ENCODE data around the gene CCT3.

DNA sequence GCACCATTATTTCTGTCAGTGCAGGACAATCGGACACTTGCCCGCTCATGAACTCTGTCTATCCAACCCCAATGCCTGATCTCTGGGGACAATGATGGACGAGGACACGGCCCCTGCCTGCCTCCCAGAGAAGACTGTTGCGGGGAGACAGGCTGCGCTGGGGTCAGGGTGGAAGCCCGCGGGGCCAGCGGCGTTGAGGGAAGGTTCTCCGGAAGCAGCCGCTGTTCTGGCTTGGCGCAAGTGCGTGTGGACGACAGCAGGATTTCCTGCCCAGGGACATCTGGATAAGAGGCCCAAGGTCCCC, 49.7 kb upstream of the CCT3 start:
- TF ChIP-seq, protein P1, sequence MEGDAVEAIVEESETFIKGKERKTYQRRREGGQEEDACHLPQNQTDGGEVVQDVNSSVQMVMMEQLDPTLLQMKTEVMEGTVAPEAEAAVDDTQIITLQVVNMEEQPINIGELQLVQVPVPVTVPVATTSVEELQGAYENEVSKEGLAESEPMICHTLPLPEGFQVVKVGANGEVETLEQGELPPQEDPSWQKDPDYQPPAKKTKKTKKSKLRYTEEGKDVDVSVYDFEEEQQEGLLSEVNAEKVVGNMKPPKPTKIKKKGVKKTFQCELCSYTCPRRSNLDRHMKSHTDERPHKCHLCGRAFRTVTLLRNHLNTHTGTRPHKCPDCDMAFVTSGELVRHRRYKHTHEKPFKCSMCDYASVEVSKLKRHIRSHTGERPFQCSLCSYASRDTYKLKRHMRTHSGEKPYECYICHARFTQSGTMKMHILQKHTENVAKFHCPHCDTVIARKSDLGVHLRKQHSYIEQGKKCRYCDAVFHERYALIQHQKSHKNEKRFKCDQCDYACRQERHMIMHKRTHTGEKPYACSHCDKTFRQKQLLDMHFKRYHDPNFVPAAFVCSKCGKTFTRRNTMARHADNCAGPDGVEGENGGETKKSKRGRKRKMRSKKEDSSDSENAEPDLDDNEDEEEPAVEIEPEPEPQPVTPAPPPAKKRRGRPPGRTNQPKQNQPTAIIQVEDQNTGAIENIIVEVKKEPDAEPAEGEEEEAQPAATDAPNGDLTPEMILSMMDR (IDR thresholded peaks at IDR 0.05): no peak
- no peak for TF ChIP-seq POLR2A (IDR thresholded peaks at IDR 0.05)
- TF ChIP-seq POLR2AphosphoS5 (IDR thresholded peaks at IDR 0.05): no peak
- TF ChIP-seq EP300 (IDR thresholded peaks at IDR 0.05): no peak
